Neuronal stem cell (in vitro differentiated cells): ENCODE results near the gene MAP3K5.

Experiments
- DNase-seq: peaks from one replicate; pipeline ENCODE4 v3.0.0-alpha.2; 2013; ENCODE audit warnings: low spot score
- H2AFZ ChIP-seq: one replicate; pipeline ENCODE4 v1.6.1; 2013; ENCODE audit warnings: mild to moderate bottlenecking, low read length, inconsistent platforms
- H2AK5ac ChIP-seq: 2 replicates; pipeline ENCODE4 v1.6.1; 2013; ENCODE audit warnings: low read depth, mild to moderate bottlenecking, inconsistent platforms, low read length, moderate library complexity, mixed read lengths
- H2BK120ac ChIP-seq: 2 replicates; pipeline ENCODE4 v1.6.1; 2013; ENCODE audit warnings: low read depth, mild to moderate bottlenecking, inconsistent platforms, low read length, moderate library complexity, mixed read lengths
- H2BK12ac ChIP-seq: one replicate; pipeline ENCODE4 v1.6.1; 2013; ENCODE audit warnings: low read length, inconsistent platforms
- H2BK15ac ChIP-seq: 2 replicates; pipeline ENCODE4 v1.6.1; 2013; ENCODE audit warnings: mild to moderate bottlenecking, low read length, inconsistent platforms, mixed read lengths
- H2BK5ac ChIP-seq: one replicate; pipeline ENCODE4 v1.6.1; 2013; ENCODE audit warnings: inconsistent platforms, mild to moderate bottlenecking, low read length, moderate library complexity
- H3K14ac ChIP-seq: one replicate; pipeline ENCODE4 v1.6.1; 2013; ENCODE audit warnings: low read length, inconsistent platforms
- H3K18ac ChIP-seq: 2 replicates; pipeline ENCODE4 v1.6.1; 2013; ENCODE audit warnings: low read length, inconsistent platforms
- H3K23ac ChIP-seq: 2 replicates; pipeline ENCODE4 v1.6.1; 2013; ENCODE audit warnings: low read depth, mild to moderate bottlenecking, mixed read lengths, low read length, inconsistent platforms; ENCODE audit not compliant: poor library complexity
- H3K27ac ChIP-seq: replicated peaks from 3 replicates; pipeline ENCODE4 v1.5.1; 2013; ENCODE audit warnings: low read length, inconsistent platforms
- H3K27me3 ChIP-seq, 3 experiments: 2 replicates each; pipeline ENCODE4 v1.6.1; 2013; ENCODE audit warnings: low read length in 3 of 3, mild to moderate bottlenecking in 2 of 3, inconsistent platforms in 1 of 3, low read depth in 1 of 3, mixed read lengths in 1 of 3, moderate library complexity in 1 of 3; ENCODE audit not compliant: control insufficient read depth in 3 of 3, insufficient read depth in 3 of 3
- H3K36me3 ChIP-seq, 2 donors: replicated peaks in 1 of 2; 2 replicates each; pipeline ENCODE4 v1.6.1; 2013; ENCODE audit warnings: low read length in 2 of 2; ENCODE audit not compliant: control insufficient read depth in 2 of 2, insufficient read depth in 2 of 2
- H3K4ac ChIP-seq: 2 replicates; pipeline ENCODE4 v1.6.1; 2013; ENCODE audit warnings: inconsistent platforms, mild to moderate bottlenecking, low read length, moderate library complexity
- H3K4me1 ChIP-seq, 2 donors: 1 replicate in 1 of 2; 2 replicates in 1 of 2; pipeline ENCODE4 v1.6.1; 2013; ENCODE audit warnings: low read length in 2 of 2, low read depth in 1 of 2; ENCODE audit not compliant: control insufficient read depth in 2 of 2, insufficient read depth in 1 of 2
- H3K4me2 ChIP-seq: one replicate; pipeline ENCODE4 v1.6.1; 2013; ENCODE audit warnings: mild to moderate bottlenecking, low read length, inconsistent platforms; ENCODE audit not compliant: insufficient read depth, poor library complexity, severe bottlenecking
- H3K4me3 ChIP-seq, 2 donors: 2 replicates each; pipeline ENCODE4 v1.5.1; 2013; ENCODE audit warnings: low read length in 2 of 2, mild to moderate bottlenecking in 2 of 2, inconsistent platforms in 1 of 2, moderate library complexity in 1 of 2
- H3K79me1 ChIP-seq: one replicate; pipeline ENCODE4 v1.6.1; 2013; ENCODE audit warnings: low read depth, mild to moderate bottlenecking, inconsistent platforms, low read length, moderate library complexity
- H3K9ac ChIP-seq: one replicate; pipeline ENCODE4 v1.6.1; 2013; ENCODE audit warnings: mild to moderate bottlenecking, low read depth, low read length, inconsistent platforms; ENCODE audit not compliant: poor library complexity
- H3K9me3 ChIP-seq, 2 donors: replicated peaks in 1 of 2; 2 replicates each; pipeline versions ENCODE3 to v1.6.1; 2013; ENCODE audit warnings: low read length in 2 of 2, mild to moderate bottlenecking in 2 of 2, inconsistent platforms in 1 of 2, low read depth in 1 of 2, mixed read lengths in 1 of 2, moderate library complexity in 1 of 2; ENCODE audit not compliant: control insufficient read depth in 2 of 2, insufficient read depth in 1 of 2
- H4K8ac ChIP-seq: one replicate; pipeline ENCODE4 v1.6.1; 2013; ENCODE audit warnings: low read depth, mild to moderate bottlenecking, inconsistent platforms, low read length, moderate library complexity
- H4K91ac ChIP-seq: one replicate; pipeline ENCODE4 v1.6.1; 2013; ENCODE audit warnings: low read length, low read depth, mild to moderate bottlenecking, inconsistent platforms; ENCODE audit not compliant: poor library complexity
- whole genome bisulfite sequencing, 2 donors: extraction: QIAGEN DNeasy Blood & Tissue Kit; methylation state at CpG; one replicate each; pipeline ENCODE4 v1.1.7; 2013; ENCODE audit warnings: missing lambda C conversion rate in 2 of 2, mixed read lengths in 1 of 2; ENCODE audit not compliant: insufficient read length in 2 of 2, insufficient replicate concordance in 1 of 2; ENCODE audit errors: extremely low coverage in 2 of 2; 5-methylcytosine and 5-hydroxymethylcytosine counted together

Gene MAP3K5

DNA sequence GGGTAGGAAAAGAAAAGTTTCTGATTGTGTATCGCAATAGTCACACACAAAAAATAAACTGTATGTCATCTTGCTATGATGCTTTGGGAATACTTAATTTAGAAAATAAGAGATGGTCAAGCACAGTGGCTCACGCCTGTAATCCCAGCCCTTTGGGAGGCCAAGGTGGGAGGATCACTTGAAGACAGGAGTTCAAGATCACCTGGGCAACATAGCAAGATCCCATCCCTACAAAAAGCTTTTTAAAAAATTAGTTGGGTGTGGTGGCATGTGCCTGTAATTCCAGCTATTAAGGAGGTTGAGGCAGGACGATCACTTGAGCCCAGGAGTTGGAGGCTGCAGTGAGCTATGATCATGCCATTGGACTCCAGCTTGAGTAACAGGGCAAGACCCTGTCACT is 269.6 kb downstream of the MAP3K5 start:
- no peaks in the 10 kb centered on the region for H3K9me3 ChIP-seq
- H3K27me3 ChIP-seq: no peaks in the 10 kb centered on the region
- H3K4me1 ChIP-seq: peaks cover 9 to 20% of the 10 kb centered on the region in 2 donors
- H3K14ac ChIP-seq: no peak overlapping the region
- no peak overlapping the region for H3K9ac ChIP-seq
- DNase-seq: no peak
- no peak overlapping the region for H2BK120ac ChIP-seq
- no peak overlapping the region for H3K4me3 ChIP-seq
- H3K79me1 ChIP-seq: no peaks in the 10 kb centered on the region
- no peak overlapping the region for H3K4me2 ChIP-seq
- no peak overlapping the region for H2BK5ac ChIP-seq
- no peak overlapping the region for H3K27ac ChIP-seq
- H3K23ac ChIP-seq: no peak overlapping the region
- no peaks in the 10 kb centered on the region for H3K36me3 ChIP-seq
- H2BK12ac ChIP-seq: no peak overlapping the region
- no peak overlapping the region for H4K91ac ChIP-seq
- no CpG with 5 or more reads among the region's 3 CpGs for whole genome bisulfite sequencing, 2 donors
- H4K8ac ChIP-seq: no peak overlapping the region
- no peak overlapping the region for H2BK15ac ChIP-seq
- no peak overlapping the region for H3K18ac ChIP-seq
- no peak overlapping the region for H2AK5ac ChIP-seq
- H3K4ac ChIP-seq: no peak overlapping the region
- no peak overlapping the region for H2AFZ ChIP-seq

DNA sequence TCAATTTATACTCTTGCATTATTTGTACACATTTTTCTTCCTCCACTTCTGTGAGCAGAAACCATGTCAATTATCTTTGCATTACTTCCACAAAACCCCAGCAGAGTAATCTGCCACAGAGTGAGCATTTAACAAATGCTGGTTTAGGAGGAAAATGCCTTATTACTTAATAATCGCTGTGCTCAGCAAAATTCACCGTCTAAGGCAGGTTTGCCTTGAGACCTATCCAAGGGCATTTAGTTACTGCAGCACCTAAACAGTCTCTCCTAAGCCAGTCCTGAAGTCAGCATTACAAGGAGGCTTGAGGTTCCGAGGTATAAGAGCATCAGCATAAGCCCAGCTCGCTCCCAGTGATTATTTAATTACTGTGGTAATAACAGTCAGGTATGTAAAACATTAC is 270.4 kb downstream of the MAP3K5 start:
- H3K4ac ChIP-seq: no peak overlapping the region
- no peak overlapping the region for H3K9ac ChIP-seq
- no peak overlapping the region for H2AFZ ChIP-seq
- no peak overlapping the region for H2BK5ac ChIP-seq
- H3K18ac ChIP-seq: no peak overlapping the region
- no peaks in the 10 kb centered on the region for H3K27me3 ChIP-seq
- no peak overlapping the region for H2BK120ac ChIP-seq
- no peak for DNase-seq
- H3K4me2 ChIP-seq: no peak overlapping the region
- H3K27ac ChIP-seq: no peak overlapping the region
- no peaks in the 10 kb centered on the region for H3K79me1 ChIP-seq
- H3K14ac ChIP-seq: no peak overlapping the region
- H4K8ac ChIP-seq: no peak overlapping the region
- no peaks in the 10 kb centered on the region for H3K9me3 ChIP-seq
- no peak overlapping the region for H3K23ac ChIP-seq
- peaks cover 8 to 19% of the 10 kb centered on the region in 2 donors for H3K4me1 ChIP-seq
- H2BK12ac ChIP-seq: no peak overlapping the region
- H2AK5ac ChIP-seq: no peak overlapping the region
- WGBS, 2 donors: no CpG with 5 or more reads among the region's 4 CpGs
- H3K4me3 ChIP-seq: no peak overlapping the region
- H2BK15ac ChIP-seq: no peak overlapping the region
- H3K36me3 ChIP-seq: no peaks in the 10 kb centered on the region
- H4K91ac ChIP-seq: no peak overlapping the region

DNA sequence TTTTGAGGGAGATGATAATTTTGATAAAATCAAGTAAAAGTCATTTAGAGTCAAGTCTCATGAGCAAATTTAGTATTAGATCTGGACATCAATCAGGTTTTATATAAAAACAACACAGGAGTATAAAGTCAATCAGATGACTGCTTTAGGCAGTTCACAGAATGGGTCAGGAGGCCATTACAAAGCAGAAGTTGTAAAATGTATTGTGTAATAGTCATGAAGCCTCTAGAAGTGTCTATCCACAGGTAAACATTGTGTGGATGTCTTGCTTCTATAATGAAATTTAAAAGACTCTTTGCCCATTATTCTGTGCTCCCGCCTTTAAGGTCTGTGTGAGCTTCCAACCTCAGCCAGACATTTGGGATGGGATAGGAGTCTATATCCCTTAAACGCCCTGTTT is 270.9 kb downstream of the MAP3K5 start:
- Histone ChIP-seq H2BK12ac (no peak overlapping the region), H4K91ac (no peak overlapping the region), H3K23ac (no peak overlapping the region), H2AFZ (no peak overlapping the region), H3K27me3 (no peaks in the 10 kb centered on the region), H3K36me3 (no peaks in the 10 kb centered on the region), H3K27ac (no peak overlapping the region), H2BK120ac (no peak overlapping the region), H3K79me1 (no peaks in the 10 kb centered on the region), H3K4me3 (no peak overlapping the region), H3K18ac (no peak overlapping the region), H3K9me3 (no peaks in the 10 kb centered on the region), H3K9ac (no peak overlapping the region), H2BK5ac (no peak overlapping the region), H3K4me1 (peaks cover 4 to 14% of the 10 kb centered on the region in 2 donors), H2AK5ac (no peak overlapping the region), H2BK15ac (no peak overlapping the region), H3K4ac (no peak overlapping the region), H3K4me2 (no peak overlapping the region), H4K8ac (no peak overlapping the region), H3K14ac (no peak overlapping the region)
- no CpG with 5 or more reads among the region's 2 CpGs for whole genome bisulfite sequencing, 2 donors
- no peak for DNase-seq

DNA sequence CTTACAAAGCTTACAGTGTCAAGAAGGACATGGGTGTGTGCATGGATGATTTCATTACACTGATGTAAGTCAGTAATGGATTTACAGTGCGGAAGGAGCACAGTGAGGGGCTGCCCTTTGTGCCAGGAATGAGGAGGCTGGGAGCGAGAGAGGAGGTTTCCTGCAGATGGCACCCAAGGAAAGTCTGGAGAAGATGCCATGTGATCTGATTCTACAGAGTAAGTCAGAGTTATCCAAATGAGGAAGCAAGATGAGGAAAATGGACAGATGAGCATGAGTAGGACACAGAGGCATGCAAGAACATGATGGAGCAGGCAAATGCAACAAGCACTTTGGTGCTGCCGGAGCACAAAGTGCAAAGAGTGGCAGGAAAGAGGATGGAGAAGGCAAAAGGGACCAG is 271.8 kb downstream of the MAP3K5 start:
- Histone ChIP-seq H3K36me3 (no peaks in the 10 kb centered on the region), H3K9me3 (no peaks in the 10 kb centered on the region), H3K18ac (no peak overlapping the region), H2BK120ac (no peak overlapping the region), H2BK5ac (no peak overlapping the region), H3K4me2 (no peak overlapping the region), H3K4me1 (peaks cover 3 to 6% of the 10 kb centered on the region in 2 donors), H3K4me3 (no peak overlapping the region), H2BK12ac (no peak overlapping the region), H3K79me1 (no peaks in the 10 kb centered on the region), H2BK15ac (no peak overlapping the region), H2AK5ac (no peak overlapping the region), H3K9ac (no peak overlapping the region), H4K8ac (no peak overlapping the region), H3K4ac (no peak overlapping the region), H3K23ac (no peak overlapping the region), H3K27ac (no peak overlapping the region), H3K14ac (no peak overlapping the region), H3K27me3 (no peaks in the 10 kb centered on the region), H2AFZ (no peak overlapping the region), H4K91ac (no peak overlapping the region)
- DNase-seq: no peak
- no CpG with 5 or more reads among the region's 3 CpGs for WGBS, 2 donors
